ENCODE data around the gene CCDC14.
"Not testable (repeated sequence)": the region's sequence is repeated elsewhere in the genome, so short reads cannot be mapped to it uniquely, and the experiment has no call there.

Gene CCDC14

GRCh38 chr3:123960781-123961507, at the start of gene CCDC14:
CCDC14 (minus strand) TSS chr3:123961229; CDS start chr3:123961173, 56 bp downstream.
- Histone ChIP-seq H3K27ac (peak within 1 kb of the TSS; percentile 7 to 88 (median 81)), H3K4me3 (peak within 1 kb of the TSS; percentile 54 to 88 (median 68))

- H3K27ac ChIP-seq, H3K4me3 ChIP-seq: not testable (repeated sequence)
Measured at GRCh38 chr3:124008321-124008720, 47.3 kb upstream of the CCDC14 start.

- no peak overlapping the region for H3K4me3 ChIP-seq
- H3K27ac ChIP-seq: no peak overlapping the region
Measured at GRCh38 chr3:124007186-124007585, 46.2 kb upstream of the CCDC14 start.

- not testable (repeated sequence) for H3K27ac ChIP-seq, H3K4me3 ChIP-seq
Measured at GRCh38 chr3:124002405-124003079, 41.5 kb upstream of the CCDC14 start.

- not testable (repeated sequence) for H3K27ac ChIP-seq, H3K4me3 ChIP-seq
Measured at GRCh38 chr3:124001366-124001765, 40.3 kb upstream of the CCDC14 start.

GRCh38 chr3:123997543-123997942, 36.5 kb upstream of the CCDC14 start:
- H3K27ac ChIP-seq: no peak overlapping the region
- no peak overlapping the region for H3K4me3 ChIP-seq

- Histone ChIP-seq H3K4me3 (no peak overlapping the region), H3K27ac (no peak overlapping the region)
Measured at GRCh38 chr3:123993818-123994217, 32.8 kb upstream of the CCDC14 start.

- not testable (repeated sequence) for H3K27ac ChIP-seq, H3K4me3 ChIP-seq
Measured at GRCh38 chr3:123991730-123992588, 30.9 kb upstream of the CCDC14 start, which contains the start of gene ROPN1. ROPN1 (minus strand) TSS chr3:123992124; CDS start chr3:123980481, 11,643 bp downstream.

- Histone ChIP-seq H3K4me3 (no peak overlapping the region), H3K27ac (no peak overlapping the region)
Measured at GRCh38 chr3:123986427-123986826, 25.4 kb upstream of the CCDC14 start.

- Histone ChIP-seq H3K27ac (no peak overlapping the region), H3K4me3 (no peak overlapping the region)
Measured at GRCh38 chr3:123984957-123985356, 23.9 kb upstream of the CCDC14 start.

- H3K4me3 ChIP-seq: no peak overlapping the region
- H3K27ac ChIP-seq: no peak overlapping the region
Measured at GRCh38 chr3:123984350-123984749, 23.3 kb upstream of the CCDC14 start.

GRCh38 chr3:123981317-123981716, 20.3 kb upstream of the CCDC14 start:
- H3K27ac ChIP-seq, H3K4me3 ChIP-seq: not testable (repeated sequence)

- H3K27ac ChIP-seq: no peak overlapping the region
- no peak overlapping the region for H3K4me3 ChIP-seq
Measured at GRCh38 chr3:123980539-123980938, 19.5 kb upstream of the CCDC14 start.

GRCh38 chr3:123979525-123980501, 18.8 kb upstream of the CCDC14 start:
- H3K4me3 ChIP-seq: peak overlapping the region in 1 of 7 experiments; percentile 23
- not testable (repeated sequence) for H3K27ac ChIP-seq

GRCh38 chr3:123976904-123977303, 15.9 kb upstream of the CCDC14 start:
- not testable (repeated sequence) for H3K4me3 ChIP-seq, H3K27ac ChIP-seq

GRCh38 chr3:123976181-123976898, 15.3 kb upstream of the CCDC14 start:
- not testable (repeated sequence) for H3K27ac ChIP-seq, H3K4me3 ChIP-seq

- not testable (repeated sequence) for H3K4me3 ChIP-seq, H3K27ac ChIP-seq
Measured at GRCh38 chr3:123975030-123975429, 14.0 kb upstream of the CCDC14 start.

- no peak overlapping the region for H3K4me3 ChIP-seq
- H3K27ac ChIP-seq: no peak overlapping the region
Measured at GRCh38 chr3:123971406-123971805, 10.4 kb upstream of the CCDC14 start.

GRCh38 chr3:123967260-123967659, 6.2 kb upstream of the CCDC14 start:
- not testable (repeated sequence) for H3K4me3 ChIP-seq, H3K27ac ChIP-seq
